Prostate gland (tissue), 2 donors: ENCODE measurements around the gene RXRA. TPM values are rescaled to one million over a fixed set of nuclear protein-coding genes. Genes with fewer than 3 reads are reported as not detected.

Experiments
- DNase-seq: peaks from one replicate; pipeline ENCODE4 v3.0.0-alpha.2; 2019; ENCODE audit warnings: low spot score
- H3K27ac ChIP-seq, 2 donors: fragments of 200-600 bp; sonication (generic); 2 replicates each; pipeline ENCODE4 v1.5.1; 2017 to 2019
- H3K27me3 ChIP-seq: fragments of 200-600 bp; sonication (generic); replicated peaks from 2 replicates; pipeline ENCODE4 v1.5.1; 2019; ENCODE audit not compliant: insufficient read depth
- H3K36me3 ChIP-seq, 2 donors: fragments of 200-600 bp; sonication (generic); 1 replicate in 1 of 2; 2 replicates in 1 of 2; pipeline versions ENCODE4 v1.5.1 to v1.8.1; 2017 to 2019
- H3K4me1 ChIP-seq: fragments of 200-600 bp; sonication (generic); replicated peaks from 2 replicates; pipeline ENCODE4 v1.5.1; 2019
- H3K4me3 ChIP-seq, 2 donors: fragments of 200-600 bp; sonication (generic); 2 replicates each; pipeline ENCODE4 v1.5.1; 2017 to 2019
- H3K9me3 ChIP-seq: fragments of 200-600 bp; sonication (generic); 2 replicates; pipeline ENCODE4 v1.5.1; 2017
- POLR2A ChIP-seq: fragments of 450-650 bp; IDR thresholded peaks from one replicate; pipeline ENCODE4 v1.6.1; 2016; ENCODE audit warnings: antibody characterized with exemption, mild to moderate bottlenecking
- POLR2AphosphoS5 ChIP-seq: sonication (generic); formaldehyde crosslinking; IDR thresholded peaks from one replicate; pipeline ENCODE4 v1.6.1; 2017; ENCODE audit warnings: antibody characterized with exemption
- whole genome bisulfite sequencing: methylation state at CpG from one replicate; pipeline ENCODE4 v1.1.5; 2018; 5-methylcytosine and 5-hydroxymethylcytosine counted together
- intact Hi-C: fragments of 100-400 bp; cut with DNase I; formaldehyde crosslinking; loops from one replicate; pipeline ENCODE4 v1.14.2; 2022
- total RNA-seq, 2 donors: library from RNA; depleted of rRNA; stranded (reverse); fragments of >200 nt; gene quantifications; one replicate each; pipeline ENCODE4 v1.1.0, GENCODE V29; 2016
- TF ChIP-seq, protein P1 (sequence below), 4 experiments: fragments of 200-600 bp in 2 of 4; fragments of 450-650 bp in 2 of 4; sonication (generic) in 2 of 4; IDR thresholded peaks; 1 replicate in 3 of 4; 2 replicates in 1 of 4; pipeline ENCODE4 v1.5.1; 2016 to 2019; ENCODE audit warnings: antibody characterized with exemption in 4 of 4, mild to moderate bottlenecking in 2 of 4, moderate library complexity in 2 of 4

The RXRA gene
- total RNA-seq, 2 donors from 2014 or later = 69.5 to 84.1 TPM

DNA sequence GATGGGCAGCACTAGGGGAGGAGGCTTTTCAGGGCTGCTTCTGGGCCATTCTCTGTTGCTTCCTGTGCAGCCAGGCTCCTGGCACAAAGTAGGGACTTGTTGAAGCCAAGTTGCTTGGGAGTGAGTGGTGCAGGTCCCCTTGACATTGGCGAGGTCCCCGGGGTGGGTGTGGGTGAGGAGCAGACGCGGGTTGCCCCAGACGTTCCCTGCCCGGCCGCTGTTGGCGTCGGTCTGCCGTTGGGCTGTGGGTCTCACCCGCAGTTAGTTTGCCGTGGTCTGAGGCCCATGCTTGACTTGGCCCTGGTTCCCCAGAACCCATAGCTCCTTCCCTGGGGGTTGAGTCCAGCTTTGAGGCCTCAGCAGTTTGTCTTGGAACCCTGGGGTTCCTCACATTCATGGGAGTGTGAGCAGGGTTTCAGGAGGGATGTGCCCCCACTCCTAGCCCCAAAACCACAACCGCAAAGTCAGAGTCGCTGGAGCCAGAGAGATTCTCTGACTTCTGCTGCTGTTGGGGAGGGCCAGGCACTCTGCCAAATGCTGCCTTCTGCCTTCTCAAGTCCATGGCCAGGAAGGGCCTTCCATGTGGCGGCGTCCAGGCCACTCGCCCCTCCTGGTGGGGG lies 77.5 kb downstream of the RXRA start:
- 45% methylated on average over 17 of the region's 17 CpGs for WGBS
- Histone ChIP-seq H3K9me3 (no peaks in the 10 kb centered on the region), H3K4me3 (no peak overlapping the region), H3K27me3 (no peaks in the 10 kb centered on the region), H3K4me1 (peaks cover 32% of the 10 kb centered on the region), H3K27ac (peak overlapping the region; percentile 26 to 47), H3K36me3 (no peaks in the 10 kb centered on the region)
- TF ChIP-seq, protein P1, sequence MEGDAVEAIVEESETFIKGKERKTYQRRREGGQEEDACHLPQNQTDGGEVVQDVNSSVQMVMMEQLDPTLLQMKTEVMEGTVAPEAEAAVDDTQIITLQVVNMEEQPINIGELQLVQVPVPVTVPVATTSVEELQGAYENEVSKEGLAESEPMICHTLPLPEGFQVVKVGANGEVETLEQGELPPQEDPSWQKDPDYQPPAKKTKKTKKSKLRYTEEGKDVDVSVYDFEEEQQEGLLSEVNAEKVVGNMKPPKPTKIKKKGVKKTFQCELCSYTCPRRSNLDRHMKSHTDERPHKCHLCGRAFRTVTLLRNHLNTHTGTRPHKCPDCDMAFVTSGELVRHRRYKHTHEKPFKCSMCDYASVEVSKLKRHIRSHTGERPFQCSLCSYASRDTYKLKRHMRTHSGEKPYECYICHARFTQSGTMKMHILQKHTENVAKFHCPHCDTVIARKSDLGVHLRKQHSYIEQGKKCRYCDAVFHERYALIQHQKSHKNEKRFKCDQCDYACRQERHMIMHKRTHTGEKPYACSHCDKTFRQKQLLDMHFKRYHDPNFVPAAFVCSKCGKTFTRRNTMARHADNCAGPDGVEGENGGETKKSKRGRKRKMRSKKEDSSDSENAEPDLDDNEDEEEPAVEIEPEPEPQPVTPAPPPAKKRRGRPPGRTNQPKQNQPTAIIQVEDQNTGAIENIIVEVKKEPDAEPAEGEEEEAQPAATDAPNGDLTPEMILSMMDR (IDR thresholded peaks at IDR 0.05) = no peak
- TF ChIP-seq POLR2AphosphoS5 (no peak), POLR2A (no peak)
- DNase-seq = no peak
- intact Hi-C loops = no loop called here

DNA sequence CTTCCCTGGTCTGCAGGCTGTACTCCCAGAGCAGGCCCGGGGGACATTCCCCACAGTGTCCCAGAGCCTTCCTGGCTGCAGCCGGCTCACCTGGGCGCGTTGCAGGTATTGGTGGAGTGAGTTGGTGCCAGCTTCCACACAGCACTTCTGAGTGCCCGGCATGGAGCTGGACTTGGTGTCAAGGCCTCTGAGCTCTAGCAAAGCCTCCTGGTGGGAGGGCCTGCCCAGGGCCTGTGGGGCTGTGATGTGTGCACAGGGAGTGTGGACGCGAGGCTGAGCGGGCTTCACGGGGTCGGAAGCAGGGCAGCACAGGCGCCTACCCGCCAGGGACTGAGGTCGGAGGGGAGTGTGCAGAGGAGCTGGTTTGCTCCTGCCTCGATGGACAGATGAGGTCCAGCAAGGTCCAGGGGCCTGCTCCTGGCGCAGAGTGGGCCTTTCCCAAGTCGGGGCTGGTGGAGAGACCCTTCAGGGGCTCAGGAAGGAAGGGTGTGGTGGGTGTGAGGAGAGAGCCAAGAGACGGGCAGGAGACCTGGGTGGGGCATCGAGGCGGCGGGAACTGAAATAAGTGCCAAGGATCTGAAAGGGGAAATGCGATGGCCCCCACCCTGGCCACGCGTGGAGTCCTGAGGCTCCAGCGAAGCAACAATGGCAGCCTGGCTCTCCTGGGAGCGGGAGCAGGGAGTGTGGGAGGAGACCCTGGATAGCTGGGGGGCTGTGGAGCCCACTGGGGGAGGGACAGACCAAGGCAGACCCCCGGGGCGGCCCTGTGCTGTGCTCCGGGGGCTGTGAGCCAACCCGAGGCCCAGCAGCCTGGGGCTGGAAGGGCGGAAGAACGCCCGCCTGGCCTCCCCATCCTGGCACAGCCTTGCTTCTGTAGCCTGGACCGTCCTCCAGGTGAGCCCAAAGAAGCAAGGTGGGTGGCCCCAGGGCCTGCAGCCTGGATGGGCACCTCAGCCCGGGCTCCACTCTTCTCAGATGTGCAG lies 78.4 kb downstream of the RXRA start:
- no peaks in the 10 kb centered on the region for H3K9me3 ChIP-seq
- no peaks in the 10 kb centered on the region for H3K27me3 ChIP-seq
- H3K4me3 ChIP-seq = no peak overlapping the region
- peak overlapping the region; percentile 26 to 47 for H3K27ac ChIP-seq
- 81% methylated on average over 32 of the region's 34 CpGs for WGBS
- intact Hi-C loops = no loop called here
- H3K36me3 ChIP-seq = no peaks in the 10 kb centered on the region
- peaks cover 32% of the 10 kb centered on the region for H3K4me1 ChIP-seq
- no peak for DNase-seq
- TF ChIP-seq, protein P1 (IDR thresholded peaks at IDR 0.05) = no peak
- TF ChIP-seq POLR2A (no peak), POLR2AphosphoS5 (no peak)

DNA sequence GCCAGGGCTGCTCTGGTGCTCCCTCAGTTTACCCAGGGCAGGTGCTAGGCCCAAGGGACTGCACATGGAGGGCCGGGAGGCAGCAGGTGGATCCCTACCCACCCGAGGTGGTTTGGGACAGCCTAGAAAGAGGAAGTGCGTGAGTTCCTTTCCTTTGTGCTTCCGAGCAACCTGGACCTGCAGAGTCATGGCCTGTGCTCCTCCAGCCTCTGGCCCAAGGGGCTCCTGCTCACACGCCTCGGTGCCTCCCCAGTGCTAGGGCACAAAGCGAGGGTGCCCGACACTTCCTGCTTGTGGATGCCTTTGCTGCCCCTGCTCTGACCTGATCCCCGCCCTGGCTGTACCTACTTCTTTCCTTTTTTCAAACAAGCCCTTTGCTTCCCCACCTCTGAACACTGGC lies 79.3 kb downstream of the RXRA start:
- Histone ChIP-seq H3K27me3 (no peaks in the 10 kb centered on the region), H3K4me3 (no peak overlapping the region), H3K4me1 (peaks cover 37% of the 10 kb centered on the region), H3K27ac (peak overlapping the region; percentile 47 to 64), H3K36me3 (no peaks in the 10 kb centered on the region), H3K9me3 (no peaks in the 10 kb centered on the region)
- no peak for DNase-seq
- WGBS = 84% methylated on average over 9 of the region's 9 CpGs
- intact Hi-C loops = no loop called here
- TF ChIP-seq POLR2AphosphoS5 (no peak), POLR2A (no peak)
- TF ChIP-seq, protein P1 (IDR thresholded peaks at IDR 0.05) = no peak

DNA sequence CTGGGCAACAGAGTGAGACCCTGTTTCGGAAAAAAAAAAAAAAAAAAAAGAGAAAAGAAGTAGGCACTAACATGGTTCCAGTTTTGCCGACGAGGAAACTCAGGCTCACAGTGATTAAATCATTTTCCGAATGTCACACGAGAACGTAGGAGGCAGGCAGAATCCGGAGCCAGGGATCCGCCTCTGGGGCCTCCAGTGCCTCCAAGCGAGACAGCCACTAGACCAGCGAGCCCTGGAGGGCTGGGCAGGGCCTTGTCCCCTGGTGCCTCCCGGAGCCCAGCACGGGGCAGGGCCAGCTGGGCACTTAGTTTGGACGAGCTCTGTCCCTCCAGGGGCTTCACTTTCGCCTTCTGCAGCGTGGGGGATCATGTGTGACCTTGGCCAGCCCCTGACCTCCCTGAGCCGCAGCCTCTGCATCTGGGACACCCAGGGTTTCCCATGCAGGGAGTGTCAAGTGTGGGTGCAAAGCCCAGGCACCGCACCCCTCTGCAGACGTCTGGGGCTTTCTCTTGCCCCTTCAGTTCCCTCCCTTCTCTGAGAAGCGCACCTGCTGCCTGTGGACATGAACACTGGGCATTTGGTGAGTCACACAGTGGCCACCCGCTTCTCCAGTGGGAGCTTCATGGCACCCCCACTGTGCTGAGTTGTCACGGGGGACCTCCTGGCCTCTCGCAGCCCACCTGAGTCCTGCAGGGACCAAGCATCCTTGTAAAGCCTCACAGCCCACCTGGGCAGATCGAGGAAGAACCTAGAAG lies 80.3 kb downstream of the RXRA start:
- Histone ChIP-seq H3K4me3 (peak overlapping the region in 1 of 2 donors; percentile 3), H3K27ac (peak overlapping the region; percentile 47 to 64), H3K27me3 (no peaks in the 10 kb centered on the region), H3K4me1 (peaks cover 46% of the 10 kb centered on the region), H3K36me3 (no peaks in the 10 kb centered on the region), H3K9me3 (no peaks in the 10 kb centered on the region)
- DNase-seq = no peak
- intact Hi-C loops = no loop called here
- WGBS = 55% methylated on average over 23 of the region's 23 CpGs
- TF ChIP-seq, protein P1 (IDR thresholded peaks at IDR 0.05) = no peak
- TF ChIP-seq POLR2A = no peak
- no peak for TF ChIP-seq POLR2AphosphoS5
